ENCODE data around the gene PRKCD.

DNA sequence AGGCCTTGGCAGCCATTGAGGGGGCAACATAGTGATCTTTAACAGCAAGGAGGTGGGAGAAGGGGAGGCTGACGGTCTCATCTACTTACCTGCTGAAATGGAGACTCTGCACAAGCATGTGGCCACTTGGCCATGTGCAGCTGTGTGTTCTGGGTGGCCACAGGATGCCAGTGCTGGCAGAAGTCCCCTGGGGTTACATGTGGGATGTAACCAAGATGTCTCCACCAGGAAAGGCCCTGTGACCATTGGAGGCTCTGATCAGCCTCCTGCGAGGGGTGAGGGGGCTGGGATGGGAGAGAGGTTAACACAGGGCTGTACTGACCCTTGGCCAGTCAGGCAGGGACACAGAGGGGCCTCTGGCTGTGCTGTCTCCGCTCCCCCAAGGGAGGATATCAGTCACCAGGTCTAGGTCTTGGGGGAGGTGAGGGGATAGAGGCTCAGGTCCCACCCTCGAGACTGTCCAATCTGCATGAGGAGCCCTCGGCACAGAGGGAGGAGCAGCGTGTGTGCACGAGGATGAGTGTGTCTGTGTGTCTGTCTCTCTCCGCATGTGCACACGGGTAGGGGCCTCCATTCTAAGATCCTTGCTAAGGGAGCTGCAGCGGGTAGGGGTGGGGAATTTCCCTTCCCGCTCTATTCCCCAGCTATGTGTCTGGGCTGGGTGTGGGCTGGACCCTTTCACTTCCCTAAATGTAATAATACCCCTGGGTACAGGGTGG lies 19.5 kb downstream of the PRKCD start:
- TF ChIP-seq, protein P1, sequence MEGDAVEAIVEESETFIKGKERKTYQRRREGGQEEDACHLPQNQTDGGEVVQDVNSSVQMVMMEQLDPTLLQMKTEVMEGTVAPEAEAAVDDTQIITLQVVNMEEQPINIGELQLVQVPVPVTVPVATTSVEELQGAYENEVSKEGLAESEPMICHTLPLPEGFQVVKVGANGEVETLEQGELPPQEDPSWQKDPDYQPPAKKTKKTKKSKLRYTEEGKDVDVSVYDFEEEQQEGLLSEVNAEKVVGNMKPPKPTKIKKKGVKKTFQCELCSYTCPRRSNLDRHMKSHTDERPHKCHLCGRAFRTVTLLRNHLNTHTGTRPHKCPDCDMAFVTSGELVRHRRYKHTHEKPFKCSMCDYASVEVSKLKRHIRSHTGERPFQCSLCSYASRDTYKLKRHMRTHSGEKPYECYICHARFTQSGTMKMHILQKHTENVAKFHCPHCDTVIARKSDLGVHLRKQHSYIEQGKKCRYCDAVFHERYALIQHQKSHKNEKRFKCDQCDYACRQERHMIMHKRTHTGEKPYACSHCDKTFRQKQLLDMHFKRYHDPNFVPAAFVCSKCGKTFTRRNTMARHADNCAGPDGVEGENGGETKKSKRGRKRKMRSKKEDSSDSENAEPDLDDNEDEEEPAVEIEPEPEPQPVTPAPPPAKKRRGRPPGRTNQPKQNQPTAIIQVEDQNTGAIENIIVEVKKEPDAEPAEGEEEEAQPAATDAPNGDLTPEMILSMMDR (IDR thresholded peaks at IDR 0.05) = no peak
- TF ChIP-seq ZFX (IDR thresholded peaks at IDR 0.05; ENCODE audit: borderline replicate concordance) = no peak
